NB4 (cell line): ENCODE data around the gene DMXL2.
"Not testable (repeated sequence)": the region's sequence is repeated elsewhere in the genome, so short reads cannot be mapped to it uniquely, and the experiment has no call there.

Experiments
- MYC ChIP-seq: IDR thresholded peaks from 2 replicates; pipeline ENCODE4 v1.6.1; 2011; ENCODE audit warnings: low read depth, low read length
- POLR2A ChIP-seq: IDR thresholded peaks from 2 replicates; pipeline ENCODE4 v1.6.1; 2011; ENCODE audit warnings: mild to moderate bottlenecking; ENCODE audit not compliant: insufficient read length; ENCODE audit errors: extremely low read depth
- TF ChIP-seq, protein P1 (sequence below): IDR thresholded peaks from one replicate; pipeline ENCODE4 v1.5.1; 2012; ENCODE audit warnings: low read depth, low read length
- TF ChIP-seq, protein P2 (sequence below): IDR thresholded peaks from 2 replicates; pipeline ENCODE4 v1.6.1; 2011; ENCODE audit warnings: low read depth, low read length

DNA sequence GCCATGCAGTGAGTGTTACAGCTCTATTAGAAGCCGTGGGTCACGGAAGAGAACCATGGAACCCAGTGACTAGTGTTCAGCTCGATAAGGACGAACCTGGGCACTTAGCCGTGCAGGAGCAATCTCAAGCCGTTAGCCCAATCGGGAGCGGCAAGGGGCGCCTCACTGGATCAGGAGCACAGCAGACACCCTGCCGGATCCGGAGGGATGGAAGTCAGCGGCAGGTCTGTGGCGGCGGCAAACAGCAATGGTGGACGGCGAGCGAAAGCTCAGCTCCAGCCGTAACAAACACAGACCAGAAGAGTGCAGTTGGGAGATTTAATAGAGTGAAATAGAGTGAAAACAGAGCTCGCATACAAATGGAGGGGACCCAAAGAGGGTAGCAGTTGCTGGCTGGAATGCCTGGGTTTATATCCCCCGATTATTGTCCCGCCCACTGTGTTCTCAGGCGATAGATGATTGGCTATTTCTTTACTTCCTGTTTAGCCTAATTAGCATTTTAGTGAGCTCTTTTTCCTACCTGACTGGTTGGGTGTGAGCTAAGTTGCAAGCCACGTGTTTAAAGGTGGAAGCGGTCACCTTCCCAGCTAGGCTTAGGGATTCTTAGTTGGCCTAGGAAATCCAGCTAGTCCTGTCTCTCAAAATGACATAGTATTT lies 33.0 kb upstream of the DMXL2 start:
- TF ChIP-seq, protein P1, sequence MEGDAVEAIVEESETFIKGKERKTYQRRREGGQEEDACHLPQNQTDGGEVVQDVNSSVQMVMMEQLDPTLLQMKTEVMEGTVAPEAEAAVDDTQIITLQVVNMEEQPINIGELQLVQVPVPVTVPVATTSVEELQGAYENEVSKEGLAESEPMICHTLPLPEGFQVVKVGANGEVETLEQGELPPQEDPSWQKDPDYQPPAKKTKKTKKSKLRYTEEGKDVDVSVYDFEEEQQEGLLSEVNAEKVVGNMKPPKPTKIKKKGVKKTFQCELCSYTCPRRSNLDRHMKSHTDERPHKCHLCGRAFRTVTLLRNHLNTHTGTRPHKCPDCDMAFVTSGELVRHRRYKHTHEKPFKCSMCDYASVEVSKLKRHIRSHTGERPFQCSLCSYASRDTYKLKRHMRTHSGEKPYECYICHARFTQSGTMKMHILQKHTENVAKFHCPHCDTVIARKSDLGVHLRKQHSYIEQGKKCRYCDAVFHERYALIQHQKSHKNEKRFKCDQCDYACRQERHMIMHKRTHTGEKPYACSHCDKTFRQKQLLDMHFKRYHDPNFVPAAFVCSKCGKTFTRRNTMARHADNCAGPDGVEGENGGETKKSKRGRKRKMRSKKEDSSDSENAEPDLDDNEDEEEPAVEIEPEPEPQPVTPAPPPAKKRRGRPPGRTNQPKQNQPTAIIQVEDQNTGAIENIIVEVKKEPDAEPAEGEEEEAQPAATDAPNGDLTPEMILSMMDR: not testable (repeated sequence)
- TF ChIP-seq POLR2A, MYC: not testable (repeated sequence)
- TF ChIP-seq, protein P2, sequence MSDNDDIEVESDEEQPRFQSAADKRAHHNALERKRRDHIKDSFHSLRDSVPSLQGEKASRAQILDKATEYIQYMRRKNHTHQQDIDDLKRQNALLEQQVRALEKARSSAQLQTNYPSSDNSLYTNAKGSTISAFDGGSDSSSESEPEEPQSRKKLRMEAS: not testable (repeated sequence)
